GM19452 (cell line): ENCODE results near the gene PIAS4.
A peak's percentile ranks its signal among the peaks of the same experiment; 100 is the strongest.

Experiments
- ATAC-seq: cut with Tn5 transposase; IDR thresholded peaks from one replicate; pipeline ENCODE4 v1.9.1; 2021; ENCODE audit not compliant: unreplicated experiment

The PIAS4 gene

GRCh38 chr19:4057931-4058692, 50.6 kb downstream of the PIAS4 start:
- no peak for ATAC-seq

DNA sequence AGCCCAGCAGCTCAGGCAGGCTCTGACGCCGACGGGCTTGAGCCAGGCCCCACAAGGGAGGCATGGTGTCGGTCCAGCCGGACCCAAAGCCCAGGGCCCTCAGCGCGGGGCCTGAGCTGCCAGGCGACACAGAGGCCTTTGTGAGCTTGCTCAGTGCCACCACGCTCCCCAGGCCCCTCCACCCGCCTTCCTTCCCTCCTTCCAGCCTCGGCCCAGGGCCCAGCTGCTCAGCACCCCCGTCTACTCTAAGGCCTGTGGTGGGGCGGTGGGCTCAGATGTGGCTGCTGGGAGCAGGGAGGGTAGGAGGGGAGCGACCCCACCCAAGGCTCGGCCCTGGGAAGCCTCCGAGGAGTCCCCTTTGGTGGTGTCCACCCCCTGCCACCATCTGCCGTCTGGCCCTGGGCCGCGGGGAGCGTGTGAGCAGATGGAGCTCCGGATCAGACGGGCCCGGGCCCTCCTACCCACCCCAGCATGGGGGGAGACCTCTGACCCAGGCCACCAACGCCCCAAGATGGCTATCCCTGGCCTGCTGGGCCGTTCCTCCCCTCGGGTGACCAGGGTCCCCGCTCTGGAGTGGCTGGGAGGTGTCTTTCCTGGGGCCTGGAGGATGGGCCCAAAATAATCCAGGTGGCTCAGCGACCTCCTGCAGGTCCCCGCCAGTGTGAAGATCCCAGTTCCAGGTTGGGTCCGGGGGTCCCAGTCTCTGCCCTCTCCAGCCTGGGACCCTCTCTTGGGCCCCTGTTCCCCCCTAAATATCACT, 51.3 kb downstream of the PIAS4 start:
- ATAC-seq: no peak

DNA sequence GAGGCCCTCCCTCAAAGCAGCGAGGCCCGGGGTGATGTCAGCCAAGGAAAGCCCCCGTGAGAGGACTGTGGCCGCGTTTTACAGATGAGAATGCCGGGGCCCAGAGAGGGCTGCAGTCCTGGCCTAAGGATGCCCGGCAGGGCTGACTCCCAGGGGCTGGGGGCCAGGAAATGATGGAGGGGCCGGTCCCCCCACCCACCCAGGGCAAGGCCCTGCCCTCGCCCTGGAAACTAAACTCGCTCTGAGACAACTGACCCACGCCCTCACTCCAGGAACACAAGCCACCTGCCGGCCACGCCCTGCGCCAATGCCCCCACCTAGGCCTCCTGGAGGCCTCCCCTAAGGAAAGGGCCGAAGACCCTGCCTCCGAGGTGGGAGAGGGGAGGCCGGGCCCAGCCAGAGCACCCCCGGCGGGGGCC, 51.9 kb downstream of the PIAS4 start:
- ATAC-seq: no peak

- ATAC-seq: no peak
These were observed 52.5 kb downstream of the PIAS4 start for GRCh38 chr19:4059891-4060620.

DNA sequence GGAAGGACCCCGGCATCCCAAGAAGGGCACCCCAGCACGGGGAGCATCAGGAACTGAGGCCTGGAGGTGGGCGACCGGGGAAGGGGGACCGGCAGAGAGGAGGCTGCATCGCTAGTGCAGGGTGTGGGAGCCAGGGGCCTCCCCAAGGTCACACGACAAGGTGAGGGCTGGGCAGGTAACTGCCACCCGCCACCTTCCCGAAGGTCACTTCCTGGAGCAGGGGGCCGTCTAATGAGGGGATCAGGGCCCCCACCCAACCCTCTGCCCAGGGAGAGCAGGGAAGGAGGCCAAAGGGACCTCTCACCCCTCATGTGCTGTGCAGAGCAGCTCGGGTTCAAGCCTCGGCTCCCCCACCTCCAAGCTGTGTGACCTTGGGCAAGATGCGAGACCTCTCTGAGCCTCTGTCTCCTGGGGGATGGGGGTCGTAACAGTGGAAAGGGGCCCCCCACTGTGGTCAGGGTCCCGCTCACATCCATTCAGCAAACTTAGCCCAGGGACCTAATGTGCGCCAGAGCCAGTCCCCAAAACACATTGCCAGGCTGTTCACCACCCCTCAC, 53.2 kb downstream of the PIAS4 start:
- ATAC-seq: no peak

- no peak for ATAC-seq
These were observed 53.7 kb downstream of the PIAS4 start for GRCh38 chr19:4061178-4061682.

DNA sequence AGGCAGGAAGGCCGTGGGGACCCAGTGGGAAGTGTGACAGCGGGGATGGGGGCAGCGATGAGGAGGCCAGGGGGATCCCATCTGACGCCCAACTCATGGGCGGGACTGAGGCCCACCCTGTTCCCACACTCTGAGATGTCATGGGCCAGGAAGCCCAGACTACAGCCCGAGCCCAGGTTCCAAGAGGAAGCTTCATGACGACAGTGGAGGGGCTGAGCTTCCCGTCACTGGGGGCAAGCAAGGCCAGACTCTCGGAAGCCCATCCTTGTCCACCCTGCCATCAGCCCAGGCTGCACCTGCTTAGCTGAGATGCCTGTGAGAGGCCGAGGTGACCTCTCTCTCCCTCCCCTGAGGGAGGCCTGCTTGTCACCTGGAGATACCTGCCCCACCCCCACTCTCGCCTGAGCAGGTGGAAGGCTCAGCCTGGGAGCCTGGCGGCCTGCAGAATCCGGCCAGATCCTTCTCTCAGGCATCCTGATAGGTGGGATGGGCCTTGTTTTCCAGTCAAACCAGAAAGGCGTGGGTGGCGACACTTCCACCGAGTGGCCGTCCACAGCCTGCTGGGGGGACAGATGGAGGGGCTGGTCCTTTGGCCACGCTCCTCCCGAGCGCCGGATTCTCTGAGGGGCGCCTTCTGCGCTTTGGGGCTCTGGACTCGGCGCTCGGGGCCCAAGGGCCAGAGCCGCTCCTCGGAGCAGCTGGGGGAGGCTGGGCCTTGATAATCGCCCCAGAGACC, 54.3 kb downstream of the PIAS4 start:
- no peak for ATAC-seq

DNA sequence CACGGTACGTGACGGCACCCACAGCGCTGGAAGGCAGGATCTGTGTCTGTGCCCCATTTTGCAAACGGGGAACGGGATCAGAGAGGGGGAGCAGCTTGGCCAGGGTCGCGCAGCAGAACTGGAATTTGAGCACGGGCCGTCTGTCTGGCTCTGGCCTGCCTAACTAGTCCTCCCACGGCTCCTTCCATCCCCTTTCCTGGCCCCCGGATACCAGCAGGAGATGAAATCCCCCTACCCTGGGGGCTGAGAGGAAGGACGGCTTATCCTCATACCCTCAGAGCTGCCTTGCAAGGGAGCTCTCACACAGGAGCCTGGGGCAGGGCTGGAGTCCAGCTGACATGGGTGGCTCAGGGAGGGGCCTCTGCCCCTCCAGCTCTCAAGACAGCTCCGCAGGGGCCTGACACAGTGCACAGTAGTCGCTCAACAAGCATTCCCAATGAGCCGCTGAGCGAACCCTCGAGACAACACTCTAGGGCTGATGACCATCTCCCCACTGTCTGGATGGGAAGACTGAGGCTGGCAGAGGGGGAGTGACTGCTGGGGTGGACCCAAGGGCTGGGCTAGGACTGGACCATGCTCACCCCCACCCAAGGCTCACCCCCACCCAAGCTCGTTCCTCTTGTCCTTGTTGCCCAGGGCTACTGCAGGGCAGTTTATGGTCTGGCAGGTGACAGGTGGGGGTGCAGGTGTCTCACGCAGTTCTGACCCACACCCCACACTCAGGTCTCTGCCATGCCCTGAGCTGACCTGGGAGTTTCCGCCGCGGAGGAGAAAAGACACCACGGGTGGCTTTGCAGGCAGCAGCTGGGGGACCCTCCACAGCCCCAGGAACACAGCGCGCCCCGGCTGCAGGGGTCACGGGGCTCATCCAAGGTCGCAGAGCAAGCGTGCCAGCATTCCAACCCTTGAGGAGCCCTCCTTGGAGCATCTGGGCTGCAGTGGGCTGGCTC, 55.2 kb downstream of the PIAS4 start:
- no peak for ATAC-seq

DNA sequence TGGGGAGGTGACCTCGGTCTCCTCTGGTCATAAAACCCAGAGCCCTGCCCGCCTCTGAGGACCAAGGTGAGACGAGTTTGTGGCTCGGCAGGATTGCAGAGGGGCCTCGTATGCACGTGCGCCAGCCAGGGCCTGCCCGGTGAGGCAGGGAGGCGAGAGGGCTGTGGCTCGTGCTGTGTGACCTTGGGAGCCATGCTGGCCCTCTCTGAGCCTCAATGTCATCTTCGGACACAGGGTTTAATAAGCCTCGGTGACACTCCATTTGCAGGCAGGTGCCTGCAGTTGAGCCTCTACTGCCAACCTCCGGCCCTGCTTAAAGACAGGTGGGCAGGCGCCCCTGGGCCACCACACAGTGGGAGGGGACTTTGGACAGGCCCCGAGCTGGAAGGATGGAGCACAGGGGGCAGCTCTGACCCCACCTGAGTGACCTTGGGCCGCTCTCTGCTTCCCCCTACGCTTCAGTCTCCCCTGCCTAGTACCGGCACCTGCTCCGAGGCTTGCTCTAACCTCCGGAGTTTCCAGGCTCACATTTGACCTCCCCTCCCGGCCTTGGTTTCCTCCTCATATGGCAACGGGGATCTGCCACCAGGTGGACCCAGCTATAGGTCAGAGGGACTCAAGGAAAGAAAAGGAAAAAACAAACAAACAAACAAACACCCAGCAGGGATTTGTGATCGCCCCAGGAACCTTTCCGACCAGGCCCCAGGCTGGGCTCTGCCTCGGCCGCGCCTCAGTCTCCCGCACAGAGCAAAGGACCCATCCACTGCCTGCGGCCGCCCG, 56.0 kb downstream of the PIAS4 start:
- ATAC-seq: no peak

- ATAC-seq: no peak
These were observed 56.6 kb downstream of the PIAS4 start for GRCh38 chr19:4064149-4064495.

- ATAC-seq: peak; percentile 1
These were observed 57.1 kb downstream of the PIAS4 start for GRCh38 chr19:4064496-4065260.

- ATAC-seq: peak; percentile 74
These were observed 58.1 kb downstream of the PIAS4 start for GRCh38 chr19:4065430-4066175.

- no peak for ATAC-seq
These were observed 58.7 kb downstream of the PIAS4 start for GRCh38 chr19:4066176-4066606.

GRCh38 chr19:4066682-4067395, 59.3 kb downstream of the PIAS4 start, which contains the start of gene ZBTB7A:
TSS of gene ZBTB7A (minus strand) at chr19:4066899. CDS start at chr19:4055232, 11,667 bp downstream.
- ATAC-seq: no peak

DNA sequence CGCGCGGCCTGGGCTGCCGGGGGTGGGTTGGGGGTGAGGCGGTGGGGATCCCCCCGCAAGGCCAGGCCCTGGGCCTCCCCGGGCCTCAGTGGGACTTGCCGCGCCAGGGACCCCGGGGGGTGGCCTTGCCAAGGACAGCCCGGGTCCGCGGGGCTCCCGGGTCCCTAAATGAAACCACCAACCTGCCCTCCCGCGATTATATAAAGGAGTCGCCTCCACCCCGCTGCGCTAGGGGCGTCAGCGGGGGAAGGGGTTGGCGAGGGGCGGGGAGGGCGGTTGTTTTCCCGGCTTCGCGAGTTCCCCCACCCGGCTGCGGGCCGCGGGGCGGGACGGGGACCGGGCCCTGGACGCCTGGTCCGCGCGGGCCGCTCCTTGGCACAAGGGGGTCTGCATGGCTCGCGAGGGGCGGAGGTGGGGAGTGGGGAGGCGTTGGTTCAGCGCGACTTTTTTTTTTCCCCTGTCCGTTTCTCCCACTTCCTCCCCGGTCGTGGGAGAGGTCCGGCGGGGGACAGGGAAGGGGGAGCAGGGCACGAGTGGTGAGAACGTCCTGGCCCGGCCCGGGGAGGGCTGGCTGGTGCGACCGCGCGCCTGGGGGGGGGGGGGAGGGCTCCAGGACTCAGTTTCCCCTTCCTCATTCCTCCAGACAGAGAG, 60.0 kb downstream of the PIAS4 start:
- ATAC-seq: no peak
